RCC 7860 (cell line): Measurements from ENCODE around the gene CFAP91.

Experiments used
- DNase-seq: peaks from one replicate; pipeline ENCODE4 v3.0.0-alpha.2; 2015; ENCODE audit warnings: low spot score
- FAIRE-seq: peaks from 2 replicates; lab custom pipeline; 2012; peaks lifted over from hg19 to GRCh38; lab: Jason Lieb, UNC

CFAP91 gene

DNA sequence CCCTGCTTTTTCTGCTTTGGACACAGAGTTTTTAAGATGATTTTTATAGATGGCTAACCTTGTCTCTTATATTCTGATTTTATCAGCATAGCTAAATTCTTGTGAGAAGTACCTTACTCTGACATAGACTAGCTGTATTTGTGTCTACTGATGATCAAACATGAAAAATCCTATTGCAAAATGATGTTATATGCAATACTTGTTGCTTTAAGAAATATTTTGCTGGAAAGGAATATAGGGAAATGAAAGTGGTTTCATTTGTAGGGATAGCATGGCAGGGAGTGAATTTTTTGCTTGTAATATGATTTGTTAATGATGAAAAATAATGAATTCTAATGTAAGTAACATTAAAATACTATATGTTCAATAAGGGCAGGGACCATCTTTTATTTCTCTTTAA is 35.9 kb downstream of the CFAP91 start:
- no peak for FAIRE-seq

GRCh38 chr3:119741657-119742590 is 39.1 kb downstream of the CFAP91 start:
- DNase-seq (no peak), FAIRE-seq (no peak)

More for the DNA sequence above, 35.9 kb downstream of the CFAP91 start:
- DNase-seq = no peak

- FAIRE-seq = no peak
- DNase-seq = no peak
These were observed 41.1 kb downstream of the CFAP91 start for GRCh38 chr3:119743921-119744320.

- DNase-seq = no peak
- FAIRE-seq = no peak
These were observed 43.1 kb downstream of the CFAP91 start for GRCh38 chr3:119745942-119746341.

- FAIRE-seq = no peak
- no peak for DNase-seq
These were observed 43.6 kb downstream of the CFAP91 start for GRCh38 chr3:119746423-119746822.

- no peak for DNase-seq
- no peak for FAIRE-seq
These were observed 44.5 kb downstream of the CFAP91 start for GRCh38 chr3:119747357-119747756.

GRCh38 chr3:119748991-119749390 is 46.2 kb downstream of the CFAP91 start:
- DNase-seq (no peak), FAIRE-seq (no peak)

DNA sequence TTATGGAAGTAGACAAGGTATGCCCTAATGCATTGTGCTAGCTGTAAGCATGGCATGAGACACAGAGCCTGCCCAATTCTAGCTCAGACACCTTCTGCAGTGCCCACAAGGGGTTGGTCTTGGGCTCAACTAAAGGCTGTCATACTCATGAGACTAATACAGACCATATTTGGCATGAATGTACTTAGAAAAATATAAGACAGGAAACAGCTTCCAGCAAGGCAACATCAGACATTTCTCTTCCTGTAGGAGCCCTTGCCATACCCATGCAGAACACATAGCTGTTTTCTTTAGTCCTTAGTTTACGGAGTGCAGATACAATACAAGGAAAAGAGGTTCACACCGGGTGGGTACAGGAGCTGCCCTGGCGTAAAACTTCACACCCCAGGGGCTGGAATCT is 48.6 kb downstream of the CFAP91 start:
- DNase-seq (no peak), FAIRE-seq (no peak)
